RPMI7951 (cell line): Measurements from ENCODE around the gene RRP8. TPM values are rescaled to one million over a fixed set of nuclear protein-coding genes. Genes with fewer than 3 reads are reported as not detected.

Source experiments
- DNase-seq: peaks from one replicate; pipeline ENCODE4 v3.0.0-alpha.2; 2012; ENCODE audit warnings: low read depth
- total RNA-seq: library from RNA; depleted of rRNA; stranded (reverse); fragments of >200 nt; shearing (Covaris generic); gene quantifications from 2 replicates; pipeline ENCODE4 v1.2.3, GENCODE V29; 2014; rRNA removed

RRP8 gene
- 14.0 and 20.7 TPM in 2 replicates for total RNA-seq

DNA sequence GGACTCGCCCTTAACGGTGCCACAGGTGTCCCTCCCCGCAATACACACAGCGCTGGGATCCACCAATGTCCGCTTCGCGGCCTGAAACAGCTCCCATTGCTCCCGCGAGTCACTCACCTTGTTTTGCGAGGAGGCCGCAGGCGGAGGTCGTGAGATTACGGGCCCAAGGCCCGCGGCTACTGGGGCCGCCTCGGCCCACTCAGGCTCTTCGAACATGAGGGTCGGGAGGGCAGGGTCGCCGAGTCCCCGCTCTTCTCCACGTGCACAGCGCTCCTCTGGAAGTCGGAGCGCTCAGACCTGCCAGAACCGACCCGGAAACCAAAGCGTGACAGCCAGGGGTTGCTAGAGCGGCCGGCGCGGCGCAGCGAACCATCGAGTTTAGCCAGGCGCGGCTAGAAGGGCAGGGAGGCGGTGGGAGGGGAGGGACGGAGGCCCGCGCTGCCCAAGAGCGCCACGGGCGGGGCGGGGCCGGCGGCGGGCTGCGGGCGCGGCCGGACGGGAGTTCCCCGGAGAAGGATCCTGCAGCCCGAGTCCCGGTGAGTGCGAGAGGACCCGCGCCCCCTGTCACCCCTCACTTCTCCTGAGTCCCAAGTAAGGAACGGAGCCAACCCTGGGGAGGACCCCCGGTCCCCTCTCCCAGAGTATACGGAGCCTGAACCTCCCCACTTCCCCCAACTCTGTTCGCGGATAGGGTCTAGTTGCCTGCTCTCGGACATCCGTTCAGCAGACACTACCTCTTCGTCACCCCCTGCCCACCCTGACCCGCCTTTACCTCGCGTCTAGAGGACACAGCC, at the start of gene RRP8, which contains the start of gene ILK:
Gene RRP8, minus strand, starts transcription at position 330 of the 794 bp plus-strand sequence. Its CDS starts 114 bp downstream, at position 216.
Gene ILK, plus strand, starts transcription at position 488 of the 794 bp plus-strand sequence. CDS start 498 bp downstream, outside the sequence.
- DNase-seq: peak; percentile 88

- DNase-seq: no peak
These were observed 49.7 kb upstream of the RRP8 start for GRCh38 chr11:6653097-6653496.

GRCh38 chr11:6652182-6652581, 48.8 kb upstream of the RRP8 start:
- DNase-seq: no peak

DNA sequence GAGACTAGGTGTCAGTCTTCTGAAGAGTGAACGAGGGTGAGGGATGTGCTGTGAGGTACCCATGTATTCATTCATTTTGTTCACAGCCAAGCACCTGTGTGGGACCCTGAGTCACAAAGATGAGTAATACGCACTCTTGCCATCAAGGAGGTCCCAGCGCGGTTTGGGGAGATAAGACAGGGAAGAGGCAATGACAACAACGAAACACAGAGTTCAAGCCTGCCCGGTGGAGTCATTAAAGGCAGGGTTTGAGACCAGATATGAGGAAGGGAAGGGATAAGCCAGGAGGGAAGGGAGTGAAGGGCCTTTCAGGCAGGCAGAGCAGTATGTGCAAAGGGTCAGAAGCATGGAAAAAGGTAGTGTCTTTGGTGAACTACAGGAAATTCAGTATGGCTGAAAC, 47.6 kb upstream of the RRP8 start:
- peak; percentile 44 for DNase-seq

DNA sequence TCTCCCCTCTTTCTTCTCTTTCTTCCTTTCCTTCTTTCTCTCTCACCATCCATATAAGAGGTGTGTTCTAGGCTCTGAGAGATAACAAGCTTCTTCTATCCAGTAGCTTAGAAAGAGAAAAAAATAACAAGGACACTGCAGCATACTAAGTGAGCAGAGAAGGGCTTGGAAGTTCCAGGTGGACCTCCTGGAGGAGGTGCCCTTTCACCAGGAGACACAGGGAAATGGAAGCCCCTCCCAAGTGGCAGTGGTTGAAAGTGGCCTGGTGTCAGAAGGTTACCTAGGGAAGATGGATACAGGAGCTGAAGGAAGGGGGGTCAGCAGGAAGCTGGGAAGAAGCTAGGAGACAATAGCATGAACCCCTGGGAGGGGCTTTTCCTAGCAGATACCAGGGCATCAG, 46.7 kb upstream of the RRP8 start:
- no peak for DNase-seq

GRCh38 chr11:6648501-6648900, 45.1 kb upstream of the RRP8 start:
- no peak for DNase-seq

DNA sequence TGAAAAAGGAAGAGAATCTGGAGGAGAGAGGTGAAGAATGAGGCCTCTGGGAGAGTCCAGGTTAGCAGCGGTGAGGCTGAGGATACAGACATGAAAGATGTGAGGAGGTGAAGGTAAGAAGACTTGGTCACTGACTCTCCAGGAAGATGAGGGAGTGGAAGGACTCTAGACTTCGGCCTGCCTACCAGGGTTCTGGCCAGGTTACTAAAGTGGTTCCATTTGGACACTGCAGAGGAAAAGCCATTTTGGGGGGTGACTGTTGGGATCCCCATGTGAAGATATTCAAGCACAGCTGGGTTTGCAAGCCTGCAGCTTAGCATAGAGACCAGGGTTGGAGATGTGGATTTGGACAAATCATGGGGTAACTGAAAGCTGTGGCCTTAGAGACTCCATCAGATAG, 44.4 kb upstream of the RRP8 start:
- no peak for DNase-seq

DNA sequence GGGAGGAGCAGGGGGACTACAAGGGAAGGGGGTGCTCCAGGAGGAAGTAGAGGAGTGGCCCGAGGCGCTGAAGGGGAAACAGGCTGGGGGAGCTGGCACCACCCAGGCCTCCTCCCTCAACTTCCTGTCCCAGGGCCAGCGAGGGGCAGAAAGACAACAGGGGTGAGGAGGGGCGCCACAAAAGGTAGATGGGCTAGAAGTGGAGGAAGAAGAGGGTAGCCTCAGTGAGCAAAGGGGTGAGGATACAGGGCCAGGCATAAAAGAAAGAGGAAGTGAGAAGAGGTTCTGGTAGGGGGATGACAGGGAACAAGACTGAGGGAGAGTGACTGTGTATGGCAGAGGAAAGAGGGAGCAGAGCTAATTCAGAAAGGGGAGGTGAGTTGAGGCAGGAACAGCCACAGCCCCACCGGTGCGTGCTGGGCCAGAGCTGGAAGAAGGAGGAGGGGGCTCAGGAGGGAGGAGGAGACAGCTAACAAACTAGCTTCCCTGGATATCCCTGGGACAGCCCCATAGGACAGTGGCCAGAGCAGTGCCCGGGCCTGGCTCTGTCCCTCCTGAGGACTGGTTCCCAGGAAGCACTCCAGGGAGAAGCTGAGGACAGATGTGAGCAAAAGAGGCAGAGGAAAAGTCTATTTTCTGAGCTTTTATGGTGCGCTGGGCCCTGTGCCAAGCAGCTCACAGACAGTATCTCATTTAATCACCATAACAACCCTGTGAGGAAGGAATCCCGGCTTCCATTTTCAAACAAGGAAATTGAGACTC, 43.7 kb upstream of the RRP8 start:
- DNase-seq: peak; percentile 26

DNA sequence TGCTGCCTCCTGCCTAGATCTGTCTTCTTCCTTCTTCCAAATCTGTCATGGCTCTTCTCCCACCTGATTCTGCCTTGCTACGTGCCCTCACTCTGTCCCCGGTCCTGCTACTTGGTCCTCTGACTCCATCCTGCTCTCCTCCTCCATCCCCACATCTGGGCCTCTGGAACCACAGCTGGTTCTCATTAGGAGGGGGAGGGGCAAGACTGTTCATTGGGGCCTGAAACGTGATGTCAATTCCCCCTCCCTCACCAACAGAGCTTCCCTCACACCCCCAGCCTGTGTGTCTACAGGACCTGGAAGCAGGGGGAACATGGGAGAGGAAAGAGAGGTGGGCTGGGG, 43.1 kb upstream of the RRP8 start:
- peak; percentile 81 for DNase-seq

GRCh38 chr11:6646071-6646470, 42.7 kb upstream of the RRP8 start:
- DNase-seq: peak; percentile 85

- DNase-seq: no peak
These were observed 39.5 kb upstream of the RRP8 start for GRCh38 chr11:6642957-6643356.

DNA sequence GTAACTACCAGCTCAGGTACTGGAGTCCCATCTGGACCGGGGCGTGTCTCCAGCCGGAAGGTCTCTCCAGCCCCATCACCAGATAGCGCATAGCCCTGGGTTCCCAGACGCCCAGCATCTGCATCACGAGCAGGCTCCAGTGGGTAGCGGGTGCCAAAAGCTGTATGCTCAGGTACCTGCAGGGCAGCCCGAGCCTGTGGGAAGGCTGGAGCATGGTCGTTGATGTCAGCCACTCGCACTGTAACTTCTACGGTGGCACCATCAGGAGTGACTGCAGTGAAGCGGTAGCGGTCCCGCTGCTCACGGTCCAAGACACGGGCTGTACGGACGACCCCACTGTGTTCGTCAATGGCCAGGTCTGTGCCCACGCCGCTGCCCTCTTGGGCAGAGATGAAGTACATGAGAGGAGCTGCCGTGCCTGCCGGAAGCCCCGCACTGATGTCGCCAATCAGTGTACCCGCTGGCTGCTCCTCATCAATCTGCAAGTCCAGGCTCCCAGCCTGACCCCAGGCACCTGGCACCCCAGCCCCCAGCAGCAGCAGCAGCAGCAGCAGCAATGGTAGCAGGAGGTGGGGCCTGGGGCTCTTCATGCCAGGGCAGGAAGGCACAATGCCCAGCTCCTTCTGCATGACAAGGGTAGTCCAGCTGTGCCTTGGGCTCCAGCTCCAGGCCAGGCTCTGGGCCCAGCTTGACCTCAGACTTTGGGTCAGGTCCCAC, 37.7 kb upstream of the RRP8 start:
- DNase-seq: no peak

GRCh38 chr11:6640036-6640984, 36.9 kb upstream of the RRP8 start:
- DNase-seq: no peak

GRCh38 chr11:6638429-6638828, 35.0 kb upstream of the RRP8 start:
- no peak for DNase-seq

DNA sequence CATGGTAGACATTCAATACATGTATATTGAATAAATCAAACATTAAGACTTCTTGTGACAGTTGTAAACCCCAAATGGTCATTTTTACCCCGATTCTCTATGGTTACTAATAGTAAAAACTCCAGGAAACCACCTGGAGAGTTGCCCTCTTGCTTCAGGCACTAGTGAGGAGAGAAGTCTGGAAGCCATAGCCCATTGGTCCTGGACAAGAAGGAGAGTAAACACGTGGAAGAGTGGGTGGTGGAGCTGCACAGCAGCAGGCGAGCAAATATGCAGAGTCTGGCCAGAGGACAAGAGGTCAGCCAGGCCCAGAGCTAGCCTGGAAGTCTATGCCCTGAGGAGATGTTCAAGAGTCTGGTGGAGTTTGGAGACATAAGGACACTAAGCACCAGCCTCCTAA, 34.5 kb upstream of the RRP8 start:
- peak; percentile 92 for DNase-seq

- no peak for DNase-seq
These were observed 33.1 kb upstream of the RRP8 start for GRCh38 chr11:6636480-6636879.

DNA sequence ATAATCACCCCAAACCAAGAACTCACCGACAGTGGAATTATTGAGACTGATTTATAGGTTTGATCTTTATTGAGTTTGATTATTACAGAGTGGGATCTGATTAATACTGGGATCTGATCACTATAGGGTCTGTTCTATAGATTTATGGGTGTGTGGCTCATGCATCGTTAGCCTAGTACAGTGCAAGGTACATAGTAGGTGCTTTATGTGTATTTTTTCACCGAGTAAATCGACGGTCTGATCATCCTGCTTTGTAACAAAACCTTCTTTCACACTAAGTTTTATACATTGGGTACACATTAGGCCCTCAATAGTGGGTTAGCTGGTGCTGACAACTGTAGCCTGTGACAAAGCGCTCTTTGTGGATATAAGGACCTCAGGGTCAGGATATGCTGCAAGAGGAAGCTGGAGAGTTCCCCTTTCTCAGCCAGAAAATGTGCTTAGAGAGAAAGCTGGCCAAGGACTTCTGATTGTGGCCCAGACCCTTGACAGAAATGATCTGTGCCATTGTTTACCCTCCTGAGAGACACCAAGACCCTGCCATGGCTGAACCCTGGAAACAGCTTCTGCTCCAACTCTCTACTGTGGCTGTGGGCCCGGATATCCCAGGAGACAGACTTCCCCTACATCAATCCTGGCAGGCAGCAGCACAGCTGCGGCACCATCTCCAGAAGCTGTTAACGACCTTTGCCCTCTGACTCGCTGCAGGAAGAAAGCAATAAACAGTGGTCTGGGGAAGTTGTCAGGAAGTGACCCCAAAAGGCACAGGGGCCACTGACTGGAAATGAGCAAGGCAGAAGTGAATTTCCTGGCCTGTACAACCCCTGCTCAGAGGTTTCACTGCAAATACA, 31.9 kb upstream of the RRP8 start:
- peak; percentile 67 for DNase-seq

- no peak for DNase-seq
These were observed 31.1 kb upstream of the RRP8 start for GRCh38 chr11:6634534-6634933.

DNA sequence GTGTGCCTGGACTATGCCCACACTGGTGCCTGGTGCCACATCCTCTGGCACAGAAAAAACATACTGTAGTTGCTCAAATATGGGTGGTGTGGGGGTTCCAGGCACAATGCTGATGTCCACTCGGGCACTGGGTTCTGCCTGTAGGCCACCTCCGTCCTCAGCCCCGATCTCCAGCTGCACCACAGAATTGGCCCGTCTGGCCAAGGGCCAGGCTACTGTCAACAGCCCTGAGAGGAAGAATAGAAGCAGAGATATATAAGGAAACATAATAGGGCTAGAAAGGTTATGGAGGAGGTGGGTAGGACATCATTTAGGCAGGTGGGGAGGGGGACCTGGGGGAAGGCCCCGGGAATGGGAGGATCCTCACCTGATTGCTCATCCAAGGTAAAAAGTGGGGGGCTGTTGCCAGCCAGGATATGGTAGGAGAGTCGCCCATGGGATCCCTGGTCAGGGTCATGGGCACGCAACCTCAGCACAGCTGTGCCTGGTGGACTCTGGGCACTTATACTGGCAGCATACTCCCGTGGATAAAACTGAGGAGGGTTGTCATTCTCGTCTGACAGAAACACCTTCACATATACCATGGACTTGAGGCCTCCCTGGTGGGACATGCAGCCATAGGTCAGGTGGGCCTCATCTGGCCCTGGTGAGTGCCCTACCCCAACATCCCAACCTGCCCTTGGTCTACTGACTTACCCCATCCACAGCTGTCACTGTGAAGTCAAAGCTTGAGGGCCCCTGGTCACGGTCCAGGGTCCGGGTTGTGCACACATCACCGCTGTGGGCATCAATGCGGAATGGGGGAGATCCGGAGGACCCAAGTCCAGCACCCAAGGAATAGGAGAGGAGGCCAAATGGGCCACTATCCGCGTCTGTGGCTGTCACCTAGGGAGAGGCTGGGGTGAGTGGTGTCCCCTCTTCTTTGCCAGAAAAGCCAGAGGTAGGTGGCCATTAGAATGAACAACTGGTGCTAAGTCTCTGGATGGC, 30.3 kb upstream of the RRP8 start:
- DNase-seq: no peak
